Motor neuron (in vitro differentiated cells): ENCODE data around the gene MRPL58. TPM values are rescaled to one million over a fixed set of nuclear protein-coding genes. Genes with fewer than 3 reads are reported as not detected.
"Not testable (repeated sequence)": the region's sequence is repeated elsewhere in the genome, so short reads cannot be mapped to it uniquely, and the experiment has no call there.

Experiments used
- ATAC-seq, 8 experiments: fragments of 200-7000 bp; cut with Tn5 transposase; replicated peaks in 6 of 8; 2 replicates each; pipeline ENCODE4 v1.8.0; 2021; ENCODE audit warnings: mild to moderate bottlenecking in 8 of 8, moderate library complexity in 8 of 8
- H3K27ac ChIP-seq, 2 donors: fragments of 250-450 bp; sonication (Bioruptor Pico); 2 replicates each; pipeline ENCODE4 v1.9.0; 2021; ENCODE audit warnings: antibody characterized with exemption in 2 of 2, mild to moderate bottlenecking in 2 of 2, moderate library complexity in 1 of 2
- H3K4me1 ChIP-seq, 2 donors: fragments of 250-450 bp; sonication (Bioruptor Pico); replicated peaks in 1 of 2; 2 replicates each; pipeline ENCODE4 v1.6.1; 2021; ENCODE audit warnings: antibody characterized with exemption in 2 of 2, mild to moderate bottlenecking in 2 of 2, moderate library complexity in 1 of 2
- H3K4me3 ChIP-seq, 5 donors: fragments of 250-450 bp; sonication (Bioruptor Pico); 2 replicates each; pipeline ENCODE4 v1.9.0; 2021; ENCODE audit warnings: antibody characterized with exemption in 5 of 5, mild to moderate bottlenecking in 5 of 5, moderate library complexity in 4 of 5
- WGBS, 10 experiments: fragments of 450-650 bp; shearing (Covaris generic); methylation state at CpG; one replicate each; pipeline ENCODE4 v1.0.0; 2022; 5-methylcytosine and 5-hydroxymethylcytosine counted together
- in situ Hi-C, 9 experiments: fragments of 400-800 bp; cut with MboI; loops; one replicate each; pipeline ENCODE4 v1.15.0; 2021; ENCODE audit warnings: low sequenced_read_pairs in 9 of 9, low pct_unique_long_range_greater_than_20kb in 2 of 9; ENCODE audit not compliant: unreplicated experiment in 9 of 9
- total RNA-seq, 8 experiments: library from RNA; unstranded; fragments of 300-600 nt; gene quantifications; 2 replicates each; pipeline versions ENCODE4 v1.2.3 to v1.2.4, GENCODE V29; 2022

Gene MRPL58
- 10 to 100 TPM; 27.6 to 52.5 (median 34.8) TPM for total RNA-seq

DNA sequence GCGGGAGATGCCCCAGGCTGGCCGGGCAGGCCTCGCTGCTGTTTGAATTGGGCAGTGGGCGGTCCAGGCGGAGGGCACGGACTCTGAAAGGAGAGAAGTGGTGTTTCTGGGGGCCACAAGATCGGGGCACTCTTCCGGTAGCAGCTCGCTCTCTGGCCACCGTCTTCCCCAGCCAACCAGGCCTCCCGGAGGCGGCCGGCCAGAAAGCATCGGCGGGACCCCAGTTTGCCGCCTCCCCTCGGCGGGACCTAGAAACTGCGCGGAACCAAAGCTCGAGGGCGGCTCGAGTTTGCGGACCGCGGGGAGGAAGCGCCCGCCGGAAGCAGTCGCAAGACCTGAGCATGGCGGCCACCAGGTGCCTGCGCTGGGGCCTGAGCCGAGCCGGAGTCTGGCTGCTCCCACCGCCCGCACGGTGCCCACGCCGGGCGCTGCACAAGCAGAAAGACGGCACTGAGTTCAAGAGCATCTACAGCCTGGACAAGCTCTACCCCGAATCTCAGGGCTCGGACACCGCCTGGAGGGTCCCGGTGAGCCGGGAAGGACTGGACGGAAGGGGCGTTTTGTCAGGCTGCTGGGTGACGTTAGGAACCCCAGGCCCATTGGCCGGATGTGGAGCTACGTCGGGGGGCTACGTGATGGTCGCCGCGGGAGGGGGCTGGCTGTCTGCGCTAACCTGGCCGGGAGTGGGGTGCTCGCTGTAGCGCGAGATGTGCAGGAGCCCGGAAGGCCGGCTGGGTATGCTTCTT is at the start of gene MRPL58:
MRPL58 (plus strand) TSS at position 325 of the 746 bp plus-strand sequence; CDS start at position 342, 17 bp downstream.
- ATAC-seq = peak; percentile 88 to 92 (median 90)
- 0 to 20% (median 0%) methylated on average over 1 to 11 of the region's 63 CpGs; no CpG with 5 or more reads in 5 of the 10 experiments for WGBS, 10 experiments
- in situ Hi-C loops = no loop called here
- Histone ChIP-seq H3K4me3 (peak within 1 kb of the TSS; percentile 56 to 73 (median 66)), H3K27ac (peak within 1 kb of the TSS; percentile 97), H3K4me1 (peaks cover 17 to 25% of the 10 kb centered on the region in 2 donors)

DNA sequence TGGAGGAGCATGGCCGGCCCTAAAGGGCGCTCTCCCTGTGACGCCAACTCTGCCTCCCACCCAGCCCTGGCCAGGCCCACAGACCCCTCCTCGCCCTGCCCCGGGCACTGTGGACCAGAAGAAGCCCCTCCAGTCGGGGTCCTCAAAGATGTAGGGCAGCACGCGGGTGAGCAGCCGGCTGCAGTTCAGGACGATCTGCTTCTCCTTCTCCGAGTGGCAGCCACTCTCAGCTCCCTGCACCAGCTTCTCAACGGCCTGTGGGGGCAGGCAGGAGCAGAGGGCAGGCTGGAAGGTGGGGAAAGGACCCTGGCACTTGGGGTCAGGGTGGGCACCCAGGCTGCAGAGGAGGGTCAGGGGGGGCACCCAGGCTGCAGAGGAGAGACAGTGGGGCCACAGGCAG is 48.8 kb upstream of the MRPL58 start:
- Histone ChIP-seq H3K4me1 (no peaks in the 10 kb centered on the region), H3K4me3 (no peak overlapping the region), H3K27ac (no peak overlapping the region)
- in situ Hi-C loops = no loop called here
- no peak for ATAC-seq
- no CpG with 5 or more reads among the region's 12 CpGs for WGBS, 10 experiments

DNA sequence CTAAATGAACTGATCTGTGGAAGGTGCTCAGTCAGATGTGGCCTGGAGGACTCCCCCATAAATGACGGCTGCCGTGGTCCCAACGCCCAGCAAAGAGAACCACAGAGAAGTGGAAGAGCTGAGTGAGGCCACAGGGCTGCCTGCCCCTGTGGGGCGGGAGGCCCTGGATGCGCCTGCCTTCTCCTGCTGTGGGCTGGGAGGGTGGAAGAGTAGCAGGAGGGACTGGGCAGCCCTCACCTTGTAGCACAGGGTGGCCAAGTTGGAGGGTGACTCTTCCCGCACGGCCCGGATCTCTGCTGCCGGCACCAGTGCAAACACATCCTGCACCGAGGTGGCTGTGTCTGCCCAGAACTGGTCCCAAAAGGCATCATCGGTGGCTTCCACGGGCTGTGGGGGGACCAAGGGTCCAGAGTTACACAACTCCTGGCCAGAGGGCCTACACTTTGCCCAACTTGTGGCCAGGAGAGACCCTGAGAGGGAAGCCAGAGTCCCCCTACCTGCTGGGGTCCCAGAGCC is 48.2 kb upstream of the MRPL58 start:
- no peak overlapping the region for H3K27ac ChIP-seq
- no peak overlapping the region for H3K4me3 ChIP-seq
- no peaks in the 10 kb centered on the region for H3K4me1 ChIP-seq
- no peak for ATAC-seq
- 80 to 100% (median 87%) methylated on average over 1 to 6 of the region's 12 CpGs; no CpG with 5 or more reads in 7 of the 10 experiments for WGBS, 10 experiments
- in situ Hi-C loops = no loop called here

DNA sequence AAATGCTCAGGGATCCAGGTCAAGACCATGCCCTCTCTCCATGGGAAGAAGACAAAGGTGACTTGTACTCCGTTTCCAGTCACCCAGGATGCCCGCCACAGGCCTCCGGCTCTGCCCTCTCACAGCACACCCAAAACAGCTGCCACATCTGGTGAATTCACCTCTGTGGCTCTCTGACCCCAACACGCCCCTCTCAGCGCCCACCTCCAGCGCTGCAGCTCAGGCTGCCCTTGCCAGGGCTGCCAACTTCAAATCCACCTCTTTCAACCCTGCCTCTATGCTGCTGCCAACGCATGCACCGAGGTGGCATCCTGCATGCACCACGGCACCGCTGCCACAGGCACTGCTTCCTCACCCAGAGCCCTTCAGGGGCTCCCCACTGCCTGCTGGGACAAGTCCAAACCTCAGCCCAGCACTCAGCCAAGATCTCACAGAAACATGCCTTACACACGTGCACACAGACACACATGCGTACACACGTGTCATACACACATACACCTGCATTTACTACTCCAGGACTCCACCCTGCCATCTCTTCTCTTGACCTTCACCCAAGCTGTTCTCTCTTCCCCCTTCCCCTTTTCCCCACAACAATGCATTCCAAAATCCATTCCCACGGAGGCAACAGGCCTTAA is 47.4 kb upstream of the MRPL58 start:
- H3K27ac ChIP-seq = no peak overlapping the region

DNA sequence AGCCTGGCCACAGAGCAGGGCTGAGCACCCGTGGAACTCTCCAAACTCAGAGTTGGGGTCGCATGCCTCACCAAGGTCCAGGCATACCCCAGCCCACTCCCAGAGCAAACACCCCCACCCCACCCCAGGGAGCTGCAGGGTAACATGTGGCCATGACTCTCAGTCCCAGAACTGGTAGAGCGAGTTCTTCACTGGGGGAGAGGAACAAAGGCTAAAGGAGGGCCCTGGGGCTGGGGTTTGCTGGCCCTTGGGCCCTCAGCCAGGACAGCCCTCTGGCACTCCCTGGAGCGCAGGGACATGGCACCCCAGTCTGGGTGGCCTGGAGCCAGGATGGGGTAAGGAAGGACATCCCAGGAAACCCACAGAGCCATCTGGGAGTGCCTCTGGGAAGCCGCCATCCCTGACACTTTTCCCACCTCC is 44.1 kb upstream of the MRPL58 start:
- in situ Hi-C loops = no loop called here
- no peak overlapping the region for H3K27ac ChIP-seq
- H3K4me3 ChIP-seq = no peak overlapping the region
- ATAC-seq = no peak
- 100% methylated on average over 1 of the region's 5 CpGs; no CpG with 5 or more reads in 9 of the 10 experiments for WGBS, 10 experiments
- H3K4me1 ChIP-seq = peaks cover 11 to 13% of the 10 kb centered on the region in 2 donors

More for the DNA sequence above, 47.4 kb upstream of the MRPL58 start:
- in situ Hi-C loops = no loop called here
- 20 to 94% (median 60%) methylated on average over 1 to 6 of the region's 14 CpGs; no CpG with 5 or more reads in 3 of the 10 experiments for WGBS, 10 experiments
- ATAC-seq = no peak
- H3K4me1 ChIP-seq = no peaks in the 10 kb centered on the region
- H3K4me3 ChIP-seq = no peak overlapping the region

DNA sequence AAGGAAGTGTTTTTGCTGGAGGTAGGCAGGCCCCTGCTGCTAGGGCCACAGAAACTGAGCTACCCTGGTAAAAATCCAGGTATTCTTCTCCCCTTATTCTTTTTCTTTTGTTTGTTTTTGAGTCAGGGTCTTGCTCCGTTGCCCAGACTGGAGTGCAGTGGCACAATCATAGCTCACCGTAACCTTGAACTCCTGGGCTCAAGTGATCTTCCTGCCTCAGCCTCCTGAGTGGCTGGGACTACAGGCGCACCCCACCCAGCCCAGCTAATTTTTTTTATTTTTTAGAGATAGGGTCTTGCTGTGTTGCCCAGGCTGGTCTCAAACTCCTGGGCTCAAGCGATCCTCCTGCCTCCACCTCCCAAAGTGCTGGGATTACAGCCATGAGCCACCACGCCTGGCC is 43.0 kb upstream of the MRPL58 start:
- H3K27ac ChIP-seq, in situ Hi-C loops, ATAC-seq, H3K4me3 ChIP-seq: not testable (repeated sequence)
- WGBS, 10 experiments = 71 to 100% (median 86%) methylated on average over 1 to 4 of the region's 5 CpGs; no CpG with 5 or more reads in 4 of the 10 experiments
- peaks cover 11 to 13% of the 10 kb centered on the region in 2 donors for H3K4me1 ChIP-seq

DNA sequence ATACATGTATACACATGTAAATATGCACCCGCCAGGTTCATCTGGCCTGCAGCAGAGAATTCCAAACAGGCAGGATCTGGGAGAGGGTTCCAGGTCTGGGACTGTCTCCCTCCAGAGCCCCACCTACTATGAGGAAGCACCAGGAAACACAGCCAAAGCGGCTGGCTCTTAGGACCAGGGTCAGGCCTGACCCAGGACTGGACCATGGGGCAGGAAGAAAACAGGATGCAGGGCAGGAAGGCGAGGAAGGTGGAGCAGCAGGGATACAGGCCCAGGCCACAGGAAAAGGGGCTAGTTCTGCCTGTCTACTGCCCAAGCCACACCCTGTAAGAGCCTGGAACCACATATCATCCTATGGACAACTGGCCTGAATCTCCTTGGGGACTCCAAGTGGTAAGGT is 42.1 kb upstream of the MRPL58 start:
- in situ Hi-C loops = no loop called here
- peak in 1 of 8 experiments; percentile 5 for ATAC-seq
- WGBS, 10 experiments = 42 to 93% (median 93%) methylated on average over 2 to 3 of the region's 3 CpGs; no CpG with 5 or more reads in 7 of the 10 experiments
- Histone ChIP-seq H3K4me3 (no peak overlapping the region), H3K4me1 (peaks cover 11 to 13% of the 10 kb centered on the region in 2 donors), H3K27ac (no peak overlapping the region)

DNA sequence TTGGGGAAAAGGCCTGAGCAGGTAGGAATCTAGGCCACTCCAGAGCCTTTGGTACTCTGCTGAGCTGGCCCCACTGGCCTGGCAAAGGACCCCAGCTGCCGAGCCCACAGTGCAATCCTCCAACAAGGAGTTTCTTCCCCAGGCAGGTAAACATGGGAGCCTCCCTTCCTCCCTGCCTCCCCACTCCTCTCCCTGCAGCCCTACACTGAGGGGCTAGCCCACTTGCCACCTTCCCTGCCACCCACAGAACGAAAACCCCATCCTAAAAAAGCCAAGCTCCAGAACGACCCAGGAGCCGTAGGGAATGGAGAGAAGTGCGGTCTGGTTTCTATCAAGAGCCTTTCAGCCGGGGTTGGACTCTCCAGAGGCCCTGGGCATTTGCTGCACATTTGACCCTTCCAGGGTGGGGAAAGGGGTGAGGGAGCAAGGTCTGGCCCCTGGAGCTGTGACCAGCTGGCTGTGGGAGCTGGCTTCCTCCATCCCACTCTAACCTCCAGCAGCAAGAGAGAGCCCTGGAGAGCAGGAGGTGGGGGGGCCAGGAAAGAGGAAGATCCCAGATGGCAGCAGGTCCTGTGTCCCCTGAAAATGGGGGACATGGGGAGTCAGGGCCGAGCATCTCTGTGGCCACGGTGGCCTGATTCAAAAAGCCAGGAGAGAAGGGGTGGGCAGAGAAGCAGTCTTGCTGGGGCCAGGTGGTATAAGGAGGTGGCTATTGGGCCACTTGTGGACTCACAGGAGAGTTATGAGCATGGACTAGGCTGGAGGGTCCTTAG is 41.2 kb upstream of the MRPL58 start:
- ATAC-seq = no peak
- in situ Hi-C loops = no loop called here
- WGBS, 10 experiments = 60 to 100% (median 92%) methylated on average over 1 to 4 of the region's 8 CpGs; no CpG with 5 or more reads in 5 of the 10 experiments
- Histone ChIP-seq H3K4me1 (peaks cover 11 to 13% of the 10 kb centered on the region in 2 donors), H3K27ac (peak overlapping the region in 1 of 2 donors; percentile 42), H3K4me3 (peak overlapping the region; percentile 57 to 78 (median 61))

DNA sequence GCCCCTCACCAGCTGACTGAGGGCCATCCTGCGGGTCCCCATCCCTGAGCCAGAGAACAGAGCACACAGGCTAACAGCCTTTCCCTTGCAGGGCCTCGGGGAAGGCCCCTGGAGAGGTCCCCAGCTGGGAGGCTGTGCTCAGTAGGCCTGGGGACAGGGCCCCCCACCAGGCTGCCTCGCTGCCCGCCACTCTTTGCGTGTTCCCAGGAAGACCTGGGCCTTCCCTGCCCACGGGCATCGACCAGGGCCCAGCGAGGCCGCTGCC is 40.7 kb upstream of the MRPL58 start:
- in situ Hi-C loops = no loop called here
- Histone ChIP-seq H3K27ac (peak overlapping the region in 1 of 2 donors; percentile 42), H3K4me1 (peaks cover 11 to 13% of the 10 kb centered on the region in 2 donors), H3K4me3 (peak overlapping the region; percentile 57 to 78 (median 61))
- WGBS, 10 experiments = 0% methylated on average over 7 of the region's 9 CpGs; no CpG with 5 or more reads in 9 of the 10 experiments
- peak in 2 of 8 experiments; percentile 35 to 43 for ATAC-seq

DNA sequence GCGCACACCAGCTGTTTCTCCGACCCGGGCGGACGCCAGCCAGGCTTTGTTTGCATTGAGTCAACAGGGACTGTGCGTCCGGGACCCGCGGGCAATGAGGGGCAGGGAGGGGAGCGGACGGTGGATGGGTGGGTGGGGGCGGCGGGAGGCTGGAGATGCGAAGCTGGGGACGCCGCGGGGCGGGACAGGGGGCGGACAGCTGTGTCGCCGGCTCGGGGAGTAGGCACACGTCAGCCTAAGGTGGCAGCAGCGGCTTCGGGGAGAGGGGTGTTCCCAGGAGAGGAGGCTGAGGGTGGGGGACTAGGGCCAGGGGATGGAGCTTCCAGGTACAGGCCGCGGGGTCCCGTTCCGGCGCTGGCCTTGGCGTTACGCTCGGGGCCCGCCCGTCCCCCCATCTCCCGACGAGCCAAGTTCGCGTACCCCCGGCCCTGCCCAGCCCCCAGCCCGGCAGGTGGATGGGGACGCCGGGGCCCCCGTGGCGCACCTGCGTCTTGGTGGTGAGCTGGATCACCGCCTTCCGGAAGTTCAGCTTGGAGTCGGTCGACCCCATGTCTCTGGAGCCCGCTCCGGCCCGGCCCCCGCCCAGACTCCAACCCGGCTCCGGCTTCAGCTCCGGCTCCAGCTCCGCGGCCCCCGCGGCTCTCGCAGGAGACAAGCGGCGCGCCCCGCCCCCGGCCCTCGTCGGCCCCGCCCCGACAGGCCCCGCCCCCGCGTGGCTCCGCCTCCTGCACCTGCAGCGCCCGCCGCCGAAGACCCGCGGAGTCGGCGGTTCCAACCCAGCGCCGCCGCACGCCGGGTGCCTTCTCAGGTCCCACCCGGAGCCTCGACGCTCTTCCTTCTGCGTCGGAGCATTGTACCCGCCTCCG is 40.1 kb upstream of the MRPL58 start, which contains the start of gene HID1:
HID1 (minus strand) TSS at position 653 of the 866 bp plus-strand sequence; CDS start at position 550, 103 bp downstream.
- 4% methylated on average over 5 of the region's 95 CpGs; no CpG with 5 or more reads in 9 of the 10 experiments for WGBS, 10 experiments
- Histone ChIP-seq H3K4me1 (peaks cover 11 to 13% of the 10 kb centered on the region in 2 donors), H3K27ac (peak within 1 kb of the TSS in 1 of 2 donors; percentile 42), H3K4me3 (peak within 1 kb of the TSS; percentile 57 to 78 (median 61))
- in situ Hi-C loops = no loop called here
- peak in 7 of 8 experiments; percentile 70 to 84 (median 82) for ATAC-seq

DNA sequence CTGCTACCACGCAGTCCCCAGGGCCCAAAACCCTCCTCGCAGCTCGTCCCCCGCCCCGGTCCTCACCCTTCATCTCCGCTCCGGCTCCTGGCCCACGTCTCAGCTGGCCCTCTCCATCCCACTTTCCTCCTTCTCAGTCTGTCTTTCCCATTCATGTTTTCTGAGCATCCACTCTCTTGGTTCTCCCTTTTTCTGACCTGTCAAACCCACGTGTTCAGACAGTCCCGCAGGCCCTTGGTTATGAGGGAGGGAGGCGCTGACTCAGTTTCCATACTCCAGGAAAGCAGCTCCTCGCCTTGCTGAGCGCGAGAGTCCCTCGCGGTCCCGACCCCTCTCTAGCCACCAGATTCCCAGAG is 39.5 kb upstream of the MRPL58 start:
- no peak overlapping the region for H3K27ac ChIP-seq
- no peak for ATAC-seq

DNA sequence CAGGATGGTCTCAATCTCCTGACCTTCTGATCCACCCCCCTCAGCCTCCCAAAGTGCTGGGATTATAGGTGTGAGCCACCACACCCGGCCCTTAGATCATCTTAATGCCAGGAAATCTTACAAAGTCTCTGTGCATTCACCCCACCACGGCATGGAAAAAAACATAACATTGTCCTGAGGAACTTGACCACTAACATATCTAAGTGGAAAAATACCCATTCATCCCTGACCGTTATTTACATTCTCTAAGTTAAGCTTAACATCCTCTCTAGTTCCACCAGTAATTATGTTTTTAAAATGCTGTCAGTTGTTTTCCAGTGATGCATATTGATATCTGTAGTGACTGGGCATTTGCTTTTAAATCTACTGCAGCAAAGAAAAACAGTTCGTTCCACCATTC is 36.5 kb upstream of the MRPL58 start:
- Histone ChIP-seq H3K4me1 (peaks cover 9 to 13% of the 10 kb centered on the region in 2 donors), H3K4me3 (no peak overlapping the region), H3K27ac (no peak overlapping the region)
- ATAC-seq = no peak
- WGBS, 10 experiments = 46 to 100% (median 70%) methylated on average over 1 to 4 of the region's 4 CpGs; no CpG with 5 or more reads in 1 of the 10 experiments
- in situ Hi-C loops = no loop called here

More for the DNA sequence above, 39.5 kb upstream of the MRPL58 start:
- WGBS, 10 experiments = 0 to 25% (median 11%) methylated on average over 1 to 14 of the region's 17 CpGs; no CpG with 5 or more reads in 5 of the 10 experiments
- H3K4me3 ChIP-seq = peak overlapping the region; percentile 57 to 78 (median 61)
- in situ Hi-C loops = no loop called here
- peaks cover 11 to 16% of the 10 kb centered on the region in 2 donors for H3K4me1 ChIP-seq
